Activated CD8-positive, alpha-beta memory T cell treated with anti-CD3 and anti-CD28 coated beads for 1 hour (primary cell): ENCODE results near the gene CAV1.

Experiments used
- DNase-seq, 2 donors: peaks; one replicate each; pipeline ENCODE4 v3.0.0-alpha.2; 2020; ENCODE audit warnings: low read depth in 1 of 2; ENCODE audit errors: extremely low read depth in 1 of 2

CAV1 gene

DNA sequence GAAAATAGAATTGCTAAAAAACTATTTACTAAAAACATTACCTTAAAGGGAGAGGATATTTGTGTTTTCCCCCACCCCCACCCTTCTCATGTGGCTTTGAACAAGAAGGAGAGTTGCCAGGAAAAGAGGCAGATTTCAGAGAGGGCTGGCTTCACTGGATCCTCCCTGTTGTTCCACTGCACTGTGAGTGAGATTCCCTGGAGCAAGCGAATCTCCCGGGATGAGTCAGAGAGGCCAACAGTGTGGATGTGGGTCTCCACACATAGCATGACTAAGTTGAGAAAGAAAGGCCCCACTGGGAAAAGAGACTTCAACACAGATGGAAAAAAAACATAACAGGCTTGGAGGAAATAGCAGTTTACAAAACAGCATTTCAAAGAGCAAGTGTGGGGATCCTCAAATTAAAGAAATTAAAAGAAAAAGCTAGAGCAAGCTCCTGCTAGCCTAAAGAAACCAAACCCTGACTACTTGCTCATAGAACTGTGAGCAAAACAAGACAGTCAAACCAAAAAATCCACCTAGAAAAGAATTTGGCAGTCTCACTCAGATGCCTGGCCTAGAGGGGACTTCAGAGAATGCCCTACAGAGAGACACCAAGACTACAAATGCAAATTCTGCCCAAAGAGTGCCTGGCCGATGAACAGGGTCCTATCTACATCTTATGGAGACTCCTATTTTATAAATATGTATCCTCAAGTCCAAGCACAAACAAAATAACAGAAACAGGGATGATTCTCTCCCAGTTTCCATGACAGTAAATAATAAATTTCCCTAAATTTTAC is 3.4 kb downstream of the CAV1 start:
- no peak for DNase-seq

GRCh38 chr7:116529250-116529649 is 4.4 kb downstream of the CAV1 start:
- DNase-seq, result no peak

GRCh38 chr7:116530107-116530820 is 5.4 kb downstream of the CAV1 start:
- DNase-seq, result no peak

- DNase-seq, result no peak
Measured at GRCh38 chr7:116532102-116532688, 7.4 kb downstream of the CAV1 start.

DNA sequence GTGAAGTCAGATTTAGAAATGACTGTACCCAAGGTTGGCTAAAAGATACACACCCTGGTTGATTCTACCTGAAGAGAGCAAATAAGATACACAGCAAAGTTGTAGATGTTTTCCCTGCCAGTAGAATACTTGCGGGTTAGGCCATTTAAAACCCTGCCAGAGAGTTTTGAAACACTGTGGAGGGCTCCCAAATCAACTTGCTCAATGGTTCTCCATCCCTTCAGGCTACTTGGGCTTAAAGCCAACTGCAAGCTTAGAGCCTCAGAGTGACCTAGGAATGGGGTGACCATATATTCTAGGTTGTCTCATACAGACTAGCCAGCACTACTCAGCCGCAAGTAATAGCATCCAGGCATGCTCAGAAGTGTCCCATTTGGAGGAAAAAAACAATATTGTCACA is 10.0 kb downstream of the CAV1 start:
- DNase-seq, result no peak

DNA sequence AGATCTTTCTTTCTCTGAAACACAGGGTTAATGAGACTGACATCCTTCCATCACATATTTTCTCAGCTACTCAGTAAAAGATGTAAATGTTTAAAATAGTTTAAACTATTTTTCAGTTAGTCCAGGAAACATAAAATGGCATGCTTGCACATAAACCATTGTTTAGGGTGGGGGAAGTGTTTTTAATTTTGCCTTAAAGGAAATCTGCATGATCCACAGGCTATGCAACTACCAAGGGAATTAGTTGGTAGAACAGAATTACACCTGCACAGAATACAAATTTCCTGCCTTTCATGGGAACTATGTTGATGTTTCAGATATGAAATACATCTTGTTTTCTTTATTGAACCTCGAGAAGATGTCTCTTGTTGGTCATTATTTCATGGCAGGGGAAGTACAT is 10.6 kb downstream of the CAV1 start:
- DNase-seq, result no peak

DNA sequence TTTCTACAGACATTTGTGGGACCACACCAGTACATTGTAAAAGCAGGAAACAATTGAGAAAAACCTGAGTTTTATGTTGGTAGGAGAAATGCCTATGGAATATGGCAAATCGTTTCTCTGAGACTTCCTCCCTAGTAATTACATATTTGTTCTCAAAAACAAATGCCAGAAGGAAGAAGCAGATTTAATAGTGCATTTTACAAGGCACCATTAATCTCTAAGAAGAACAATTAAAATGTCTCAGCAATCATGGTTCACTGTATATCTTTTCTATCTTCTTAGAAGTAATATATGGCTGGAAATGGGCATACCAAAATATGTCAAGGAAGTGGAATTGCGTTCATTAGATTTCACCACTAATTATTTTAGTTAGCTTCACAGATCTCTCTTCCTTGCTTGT is 13.3 kb downstream of the CAV1 start:
- DNase-seq, result no peak

- no peak for DNase-seq
Measured at GRCh38 chr7:116539879-116540278, 15.0 kb downstream of the CAV1 start.

DNA sequence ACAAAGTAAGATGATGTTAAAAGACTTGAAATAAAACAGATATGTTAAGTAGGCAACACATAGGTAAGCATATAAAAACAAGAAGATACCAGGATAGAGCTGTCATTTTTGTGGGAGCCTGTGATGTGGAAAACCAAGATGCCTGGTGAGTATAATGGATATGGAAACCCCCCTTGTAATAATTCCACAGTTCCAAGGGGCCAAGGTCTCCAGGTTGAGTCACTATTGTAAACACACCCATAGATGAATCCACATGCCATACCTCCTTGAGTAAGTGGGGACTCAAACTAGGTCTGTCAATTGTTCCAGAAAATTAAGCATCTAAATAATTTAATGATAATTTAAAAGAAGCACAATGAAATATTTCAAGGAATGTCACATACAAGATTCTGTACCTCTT is 15.9 kb downstream of the CAV1 start:
- DNase-seq, result no peak

- no peak for DNase-seq
Measured at GRCh38 chr7:116541951-116542350, 17.1 kb downstream of the CAV1 start.

DNA sequence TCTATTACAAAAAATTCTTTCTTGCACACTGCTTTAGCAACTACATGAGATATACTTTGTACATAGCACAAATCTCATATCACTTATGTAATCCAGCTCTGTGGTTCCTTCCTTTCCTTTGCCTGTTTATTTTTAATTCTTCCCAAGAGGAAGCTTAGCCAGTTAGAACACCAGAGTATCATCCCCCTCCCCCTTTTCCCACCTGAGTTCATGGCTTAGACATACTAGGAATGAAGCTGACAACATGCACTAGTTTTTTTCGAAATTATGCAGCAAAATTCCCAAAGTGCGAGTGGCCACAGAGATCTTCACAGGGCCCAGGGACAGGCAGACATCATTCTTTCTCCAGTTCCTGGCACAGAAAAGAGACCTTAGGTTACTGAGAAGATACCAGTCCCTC is 17.8 kb downstream of the CAV1 start:
- DNase-seq, result no peak

DNA sequence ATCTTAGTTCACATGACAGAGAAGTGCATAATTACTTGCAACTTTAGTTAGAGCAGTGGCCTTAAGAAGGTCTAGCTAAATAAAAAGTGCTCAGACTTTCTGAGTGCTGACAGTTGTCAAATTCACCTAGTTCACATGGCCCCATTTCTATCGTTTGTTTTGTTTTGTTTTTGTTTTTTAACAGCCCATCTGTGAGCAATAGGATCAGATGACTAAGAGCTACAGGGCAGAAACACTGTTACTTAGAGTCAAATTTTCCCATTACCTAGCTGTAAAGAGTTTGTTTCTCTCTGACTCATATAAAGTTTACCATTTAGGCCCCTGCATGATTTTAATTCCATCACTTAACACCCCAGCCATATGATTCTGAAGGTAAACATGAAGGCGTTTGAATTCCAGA is 18.8 kb downstream of the CAV1 start:
- no peak for DNase-seq

DNA sequence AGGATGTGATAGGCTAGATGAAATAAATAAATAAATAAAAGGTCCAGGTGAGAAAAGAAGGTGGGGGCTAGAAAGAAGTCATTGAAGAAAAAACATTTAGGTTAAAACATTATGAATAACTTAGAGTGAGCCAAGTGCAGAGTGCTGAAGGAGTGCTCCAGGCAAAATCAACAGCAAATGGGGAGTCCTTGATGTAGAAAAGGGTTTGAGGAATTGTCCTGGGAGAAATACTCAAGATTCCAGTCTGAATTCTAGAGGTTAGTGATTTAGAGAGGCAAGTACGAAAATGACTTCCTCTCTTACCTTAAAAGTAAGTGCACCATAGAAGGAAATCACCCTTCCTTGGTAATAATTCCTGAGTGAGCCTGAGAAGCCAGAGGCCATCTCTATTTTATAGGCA is 19.7 kb downstream of the CAV1 start:
- DNase-seq, result no peak

- no peak for DNase-seq
Measured at GRCh38 chr7:116545411-116545993, 20.7 kb downstream of the CAV1 start.

GRCh38 chr7:116546054-116546453 is 21.2 kb downstream of the CAV1 start:
- no peak for DNase-seq

- DNase-seq, result no peak
Measured at GRCh38 chr7:116546916-116547315, 22.1 kb downstream of the CAV1 start.

DNA sequence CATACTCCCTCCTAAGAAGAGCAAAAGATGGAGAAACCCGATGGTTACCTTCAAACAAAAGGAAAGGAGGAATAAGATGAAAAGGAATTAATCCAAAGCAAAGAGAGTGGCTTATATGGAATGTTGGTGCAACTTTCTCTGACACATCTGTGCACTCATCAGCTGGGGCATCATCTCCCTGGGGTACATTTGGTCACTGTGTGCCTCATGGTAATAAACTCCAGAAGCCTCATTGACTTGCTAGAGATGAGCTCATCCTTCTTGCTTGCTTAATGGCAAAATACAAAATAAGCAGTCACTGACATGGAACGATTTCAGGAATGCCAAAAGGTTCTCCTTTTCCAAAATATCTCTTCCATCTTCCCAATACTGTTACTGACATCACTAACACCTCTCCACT is 22.5 kb downstream of the CAV1 start:
- no peak for DNase-seq

- DNase-seq, result no peak
Measured at GRCh38 chr7:116548506-116548905, 23.7 kb downstream of the CAV1 start.

GRCh38 chr7:116549370-116549769 is 24.5 kb downstream of the CAV1 start:
- DNase-seq, result no peak

DNA sequence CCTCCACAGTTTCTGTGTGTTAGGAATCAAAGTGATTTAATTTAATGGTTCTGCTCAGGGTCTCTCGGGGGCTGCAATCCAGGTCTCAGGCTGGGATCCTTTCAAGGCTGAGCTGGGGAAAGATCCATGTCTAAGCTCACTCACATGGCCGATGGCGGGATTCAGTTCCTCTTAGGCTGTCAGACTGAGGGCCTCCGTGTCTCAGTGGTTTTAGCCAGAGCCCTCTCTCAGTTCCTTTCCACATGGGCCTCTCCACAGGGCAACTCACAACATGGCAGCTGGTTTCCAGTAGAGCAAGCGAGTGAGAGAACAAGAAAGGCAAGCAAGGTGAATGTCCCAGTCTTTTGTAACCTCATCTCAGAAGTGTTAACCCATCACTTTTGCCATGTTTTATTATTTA is 26.9 kb downstream of the CAV1 start:
- no peak for DNase-seq

GRCh38 chr7:116552602-116553001 is 27.8 kb downstream of the CAV1 start:
- no peak for DNase-seq
